WERI-Rb-1 (cell line): ENCODE measurements around the gene EFCAB6.

ENCODE experiments used
- DNase-seq: peaks from one replicate; pipeline ENCODE4 v3.0.0-alpha.2; 2020
- H3K27ac ChIP-seq: fragments of 250-450 bp; sonication (Bioruptor Pico); 2 replicates; pipeline ENCODE4 v1.5.1; 2020; ENCODE audit warnings: mild to moderate bottlenecking, moderate library complexity
- H3K27me3 ChIP-seq: fragments of 250-450 bp; sonication (Bioruptor Pico); 2 replicates; pipeline ENCODE4 v1.5.1; 2021; ENCODE audit warnings: mild to moderate bottlenecking, low read depth, moderate library complexity; ENCODE audit not compliant: insufficient read depth, severe bottlenecking
- H3K36me3 ChIP-seq: fragments of 250-450 bp; sonication (Bioruptor Pico); 2 replicates; pipeline ENCODE4 v1.5.1; 2020; ENCODE audit warnings: mild to moderate bottlenecking, moderate library complexity
- H3K4me3 ChIP-seq: 2 replicates; pipeline ENCODE4 v1.5.1; 2011; ENCODE audit warnings: low read depth, mild to moderate bottlenecking, control low read depth, low read length
- H3K9me3 ChIP-seq: fragments of 250-450 bp; sonication (Bioruptor Pico); 2 replicates; pipeline ENCODE4 v1.5.1; 2021; ENCODE audit warnings: mild to moderate bottlenecking, moderate library complexity; ENCODE audit not compliant: severe bottlenecking
- TF ChIP-seq, protein P1 (sequence below): IDR thresholded peaks from 2 replicates; pipeline ENCODE4 v1.5.1; 2011; ENCODE audit warnings: low read depth, mild to moderate bottlenecking, control low read depth, inconsistent platforms, low read length

The EFCAB6 gene

DNA sequence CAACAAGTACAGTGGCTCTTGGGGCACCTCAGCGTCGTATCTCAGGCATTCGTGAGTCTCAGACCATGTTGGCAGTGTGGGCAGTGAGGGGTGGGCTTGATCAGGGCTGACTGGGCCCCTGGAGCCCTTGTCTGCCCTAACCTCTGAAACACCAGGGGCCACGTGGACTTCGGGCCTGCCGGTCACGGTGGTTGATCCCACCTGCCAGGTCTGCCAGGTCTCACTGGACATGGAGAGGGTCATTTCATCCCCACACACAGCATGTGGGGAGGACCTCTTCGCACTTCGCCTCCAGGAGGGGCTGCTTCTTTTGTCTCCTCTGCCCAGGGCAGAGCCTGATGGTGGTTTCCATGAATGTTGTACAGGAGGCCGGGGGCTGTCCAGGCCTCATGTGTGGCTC is 323.2 kb downstream of the EFCAB6 start:
- H3K27ac ChIP-seq = peak overlapping the region; percentile 70; the same call in 1 of the 2 replicates
- TF ChIP-seq, protein P1, sequence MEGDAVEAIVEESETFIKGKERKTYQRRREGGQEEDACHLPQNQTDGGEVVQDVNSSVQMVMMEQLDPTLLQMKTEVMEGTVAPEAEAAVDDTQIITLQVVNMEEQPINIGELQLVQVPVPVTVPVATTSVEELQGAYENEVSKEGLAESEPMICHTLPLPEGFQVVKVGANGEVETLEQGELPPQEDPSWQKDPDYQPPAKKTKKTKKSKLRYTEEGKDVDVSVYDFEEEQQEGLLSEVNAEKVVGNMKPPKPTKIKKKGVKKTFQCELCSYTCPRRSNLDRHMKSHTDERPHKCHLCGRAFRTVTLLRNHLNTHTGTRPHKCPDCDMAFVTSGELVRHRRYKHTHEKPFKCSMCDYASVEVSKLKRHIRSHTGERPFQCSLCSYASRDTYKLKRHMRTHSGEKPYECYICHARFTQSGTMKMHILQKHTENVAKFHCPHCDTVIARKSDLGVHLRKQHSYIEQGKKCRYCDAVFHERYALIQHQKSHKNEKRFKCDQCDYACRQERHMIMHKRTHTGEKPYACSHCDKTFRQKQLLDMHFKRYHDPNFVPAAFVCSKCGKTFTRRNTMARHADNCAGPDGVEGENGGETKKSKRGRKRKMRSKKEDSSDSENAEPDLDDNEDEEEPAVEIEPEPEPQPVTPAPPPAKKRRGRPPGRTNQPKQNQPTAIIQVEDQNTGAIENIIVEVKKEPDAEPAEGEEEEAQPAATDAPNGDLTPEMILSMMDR = no peak
- no peaks in the 10 kb centered on the region for H3K9me3 ChIP-seq
- DNase-seq = no peak
- H3K4me3 ChIP-seq = no peak overlapping the region
- no peaks in the 10 kb centered on the region for H3K36me3 ChIP-seq
- H3K27me3 ChIP-seq = no peaks in the 10 kb centered on the region

DNA sequence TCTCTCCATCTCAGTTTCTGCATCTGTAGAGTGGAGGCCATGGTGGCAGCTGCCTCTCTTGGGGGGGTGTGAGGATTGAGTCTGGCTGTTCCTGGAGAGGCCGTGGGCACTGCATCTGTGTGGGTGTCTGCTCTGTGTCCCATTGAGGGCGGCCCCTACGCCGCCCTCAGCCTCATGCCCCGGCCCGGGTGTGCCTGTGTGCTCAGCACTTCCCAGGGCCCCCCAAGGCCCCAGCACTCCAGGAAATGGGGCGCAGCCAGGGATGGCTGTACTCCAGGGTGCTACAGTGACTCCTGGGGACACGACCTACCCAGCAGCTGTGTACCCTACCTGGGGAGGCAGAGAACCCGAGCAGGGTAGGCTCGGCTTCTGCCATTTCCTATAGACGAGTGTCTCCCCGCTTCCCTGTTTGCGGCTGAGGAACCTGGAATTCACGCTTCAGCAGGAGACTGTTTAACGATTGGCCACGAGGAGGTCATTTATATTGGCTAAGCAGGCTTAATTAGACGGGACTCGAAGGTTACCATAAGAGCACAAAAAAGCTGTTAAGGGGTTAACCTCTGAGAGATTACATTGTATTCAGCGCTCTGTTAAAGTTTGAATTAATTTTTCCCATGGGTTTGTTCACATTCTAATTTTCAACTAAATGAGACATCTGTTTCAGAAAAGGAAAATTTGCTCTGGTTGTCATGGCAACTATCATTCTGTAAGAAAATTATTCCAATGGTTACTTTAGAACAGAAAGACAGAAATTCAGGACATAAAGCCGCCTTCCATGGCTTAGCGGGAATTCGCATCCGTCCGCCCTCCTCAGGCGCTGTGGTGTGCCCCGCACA is 323.9 kb downstream of the EFCAB6 start:
- Histone ChIP-seq H3K9me3 (no peaks in the 10 kb centered on the region), H3K36me3 (no peaks in the 10 kb centered on the region), H3K4me3 (peak overlapping the region; percentile 6; the same call in 1 of the 2 replicates), H3K27me3 (no peaks in the 10 kb centered on the region), H3K27ac (peak overlapping the region; percentile 70)
- TF ChIP-seq, protein P1 = no peak
- peak; percentile 30 for DNase-seq

- Histone ChIP-seq H3K27me3 (no peaks in the 10 kb centered on the region), H3K9me3 (no peaks in the 10 kb centered on the region), H3K4me3 (no peak overlapping the region), H3K36me3 (no peaks in the 10 kb centered on the region), H3K27ac (peak overlapping the region; percentile 70)
- TF ChIP-seq, protein P1 = no peak
- DNase-seq = peak; percentile 84
Observed at GRCh38 chr22:43487311-43488030, 324.6 kb downstream of the EFCAB6 start.

DNA sequence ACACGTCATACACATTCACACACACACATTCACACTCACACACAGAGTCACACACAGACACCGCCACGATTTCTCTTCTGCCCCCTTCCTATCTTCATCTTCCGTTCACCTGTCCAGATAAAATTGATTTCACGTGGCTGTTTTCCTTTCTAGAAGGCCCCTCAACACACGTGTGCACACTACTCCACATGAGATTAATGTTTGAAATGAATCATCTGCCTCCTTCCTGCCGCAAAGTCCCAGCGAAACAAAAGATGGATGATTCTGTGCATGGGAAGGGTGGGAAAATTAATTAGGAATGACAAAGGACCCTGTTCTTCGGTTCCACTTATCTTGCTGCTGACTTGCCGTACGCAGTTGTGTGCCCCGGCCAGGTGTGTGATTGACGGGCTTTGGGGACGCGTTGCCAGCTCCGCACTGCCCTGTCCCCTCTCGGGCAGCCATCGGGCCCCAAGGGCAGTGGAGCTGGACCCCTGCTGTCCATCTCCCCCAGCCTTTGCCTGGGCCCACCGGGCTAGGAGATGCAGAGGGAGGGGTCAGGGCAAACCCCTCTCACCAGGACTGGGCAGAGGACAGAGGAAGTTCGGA is 326.5 kb downstream of the EFCAB6 start:
- no peak for DNase-seq
- TF ChIP-seq, protein P1 = no peak
- H3K9me3 ChIP-seq = no peaks in the 10 kb centered on the region
- H3K27ac ChIP-seq = no peak overlapping the region
- H3K36me3 ChIP-seq = no peaks in the 10 kb centered on the region
- H3K4me3 ChIP-seq = no peak overlapping the region
- no peaks in the 10 kb centered on the region for H3K27me3 ChIP-seq

- no peaks in the 10 kb centered on the region for H3K9me3 ChIP-seq
- no peak overlapping the region for H3K4me3 ChIP-seq
- H3K27me3 ChIP-seq = no peaks in the 10 kb centered on the region
- no peak overlapping the region for H3K27ac ChIP-seq
- TF ChIP-seq, protein P1 = no peak
- no peaks in the 10 kb centered on the region for H3K36me3 ChIP-seq
- DNase-seq = no peak
Observed at GRCh38 chr22:43484227-43484626, 327.9 kb downstream of the EFCAB6 start.
